Measurements from ENCODE around the gene HBZ. TPM values are rescaled to one million over a fixed set of nuclear protein-coding genes. Genes with fewer than 3 reads are reported as not detected.

Gene HBZ
- total and polyA plus RNA-seq, 9 of the 15 experiments (the other 6 are each of a cell fraction or from before 2014, with no cell fraction given), result 58.0 to 610 (median 113) TPM

DNA sequence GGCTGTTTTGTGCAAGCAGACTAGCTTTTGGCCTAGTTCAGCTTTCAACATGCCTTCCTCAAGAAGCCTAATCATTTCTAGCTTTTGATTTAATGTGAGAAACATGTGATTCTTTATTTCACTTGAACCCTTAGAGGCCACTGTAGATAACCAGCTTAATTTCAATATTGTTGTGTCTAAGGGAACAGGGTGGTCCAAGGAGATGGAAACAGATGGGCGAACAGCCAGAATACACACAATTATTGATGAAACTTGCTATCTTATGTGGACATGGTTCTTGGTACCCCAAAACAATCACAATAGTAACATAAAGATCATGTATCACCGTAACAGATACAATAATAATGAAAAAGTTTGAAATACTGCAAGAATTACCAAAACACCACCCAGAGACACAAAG lies 18.7 kb upstream of the HBZ start:
- H3K4me2 ChIP-seq (ENCODE audit: insufficient read depth, low read length), result peak overlapping the region; percentile 34
- H3K27ac ChIP-seq (ENCODE audit: extremely low read depth, low read depth, low read length), result peak overlapping the region; percentile 30; the same call in 1 of the 3 replicates
- intact Hi-C loops (cut with micrococcal nuclease), result no loop called here
- WGBS (ENCODE audit: insufficient coverage, low coverage, missing lambda C conversion rate), result 72% methylated on average over 2 of the region's 2 CpGs
- no peaks in the 10 kb centered on the region for H3K27me3 ChIP-seq (ENCODE audit: control insufficient read depth in 2 of 2, insufficient read depth in 2 of 2, low read length in 2 of 2)
- peaks cover 34% of the 10 kb centered on the region for H3K36me3 ChIP-seq (ENCODE audit: control insufficient read depth, insufficient read depth, low read length)
- H3K79me2 ChIP-seq (ENCODE audit: control insufficient read depth, insufficient read depth, low read length), result peaks cover 87% of the 10 kb centered on the region
- DNase-seq (ENCODE audit: extremely low read depth in 1 of 4, low spot score in 3 of 4) (no peak), ATAC-seq (no peak), FAIRE-seq (no peak)
- peaks cover 37 to 41% of the 10 kb centered on the region in 2 experiments; a peak in 4 of 5 replicates for H3K4me1 ChIP-seq (replicated peaks in 1 of 2; ENCODE audit: control insufficient read depth in 2 of 2, insufficient read depth in 2 of 2, low read length in 2 of 2)
- H2AFZ ChIP-seq (ENCODE audit: low read depth, low read length), result no peak overlapping the region
- H3K4me3 ChIP-seq, result no peak overlapping the region
- ChIA-PET POLR2A (interaction anchor here (0.6 to 1.0 kb wide), 2 partner anchors 11 to 898 kb away, joined by 4 read pairs; no protein-coding TSS in a partner anchor), CTCF (ENCODE audit: low intra/inter-chr PET ratio) (no interaction called here)
- H3K9me3 ChIP-seq (replicated peaks; ENCODE audit: control insufficient read depth, insufficient read depth, low read depth, low read length), result no peaks in the 10 kb centered on the region
- in situ Hi-C loops (cut with MboI), result no loop called here
- no peak for TF ChIP-seq ZNF239 (CRISPR knock-in tag; IDR thresholded peaks at IDR 0.05)
- TF ChIP-seq CBFA2T3 (IDR thresholded peaks at IDR 0.05), result peak; percentile 36
- no peak for TF ChIP-seq TBL1XR1 (IDR thresholded peaks at IDR 0.05; ENCODE audit: low read length in 2 of 2)
- TF ChIP-seq ZNF77 (CRISPR knock-in tag; IDR thresholded peaks at IDR 0.05), result no peak
- TF ChIP-seq, protein P1, sequence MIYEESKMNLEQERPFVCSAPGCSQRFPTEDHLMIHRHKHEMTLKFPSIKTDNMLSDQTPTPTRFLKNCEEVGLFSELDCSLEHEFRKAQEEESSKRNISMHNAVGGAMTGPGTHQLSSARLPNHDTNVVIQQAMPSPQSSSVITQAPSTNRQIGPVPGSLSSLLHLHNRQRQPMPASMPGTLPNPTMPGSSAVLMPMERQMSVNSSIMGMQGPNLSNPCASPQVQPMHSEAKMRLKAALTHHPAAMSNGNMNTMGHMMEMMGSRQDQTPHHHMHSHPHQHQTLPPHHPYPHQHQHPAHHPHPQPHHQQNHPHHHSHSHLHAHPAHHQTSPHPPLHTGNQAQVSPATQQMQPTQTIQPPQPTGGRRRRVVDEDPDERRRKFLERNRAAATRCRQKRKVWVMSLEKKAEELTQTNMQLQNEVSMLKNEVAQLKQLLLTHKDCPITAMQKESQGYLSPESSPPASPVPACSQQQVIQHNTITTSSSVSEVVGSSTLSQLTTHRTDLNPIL (CRISPR knock-in tag; IDR thresholded peaks at IDR 0.05), result no peak
- TF ChIP-seq, protein P2, sequence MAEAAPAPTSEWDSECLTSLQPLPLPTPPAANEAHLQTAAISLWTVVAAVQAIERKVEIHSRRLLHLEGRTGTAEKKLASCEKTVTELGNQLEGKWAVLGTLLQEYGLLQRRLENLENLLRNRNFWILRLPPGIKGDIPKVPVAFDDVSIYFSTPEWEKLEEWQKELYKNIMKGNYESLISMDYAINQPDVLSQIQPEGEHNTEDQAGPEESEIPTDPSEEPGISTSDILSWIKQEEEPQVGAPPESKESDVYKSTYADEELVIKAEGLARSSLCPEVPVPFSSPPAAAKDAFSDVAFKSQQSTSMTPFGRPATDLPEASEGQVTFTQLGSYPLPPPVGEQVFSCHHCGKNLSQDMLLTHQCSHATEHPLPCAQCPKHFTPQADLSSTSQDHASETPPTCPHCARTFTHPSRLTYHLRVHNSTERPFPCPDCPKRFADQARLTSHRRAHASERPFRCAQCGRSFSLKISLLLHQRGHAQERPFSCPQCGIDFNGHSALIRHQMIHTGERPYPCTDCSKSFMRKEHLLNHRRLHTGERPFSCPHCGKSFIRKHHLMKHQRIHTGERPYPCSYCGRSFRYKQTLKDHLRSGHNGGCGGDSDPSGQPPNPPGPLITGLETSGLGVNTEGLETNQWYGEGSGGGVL (CRISPR knock-in tag; IDR thresholded peaks at IDR 0.05), result no peak
- TF ChIP-seq EHMT2 (IDR thresholded peaks at IDR 0.05), result no peak
- TF ChIP-seq RBM25 (IDR thresholded peaks at IDR 0.05; ENCODE audit: low read depth, low read length, severe bottlenecking), result peak; percentile 4
- BruUV-seq (replicated peaks), result no TSS peak
- no peaks in the 10 kb centered on the region for H4K20me1 ChIP-seq (replicated peaks; ENCODE audit: control insufficient read depth, insufficient read depth, low read length)
- H3K9ac ChIP-seq (ENCODE audit: insufficient read depth in 1 of 2, low read depth in 2 of 2, low read length in 2 of 2), result peak overlapping the region in 1 of 2 experiments; percentile 30; a peak in 1 of 4 replicates
- no peaks in the 10 kb centered on the region for H3K9me1 ChIP-seq (ENCODE audit: control insufficient read depth, insufficient read depth, low read length)
